ENCODE measurements around the gene EVC. TPM values are rescaled to one million over a fixed set of nuclear protein-coding genes. Genes with fewer than 3 reads are reported as not detected.
"Not testable (repeated sequence)": the region's sequence is repeated elsewhere in the genome, so short reads cannot be mapped to it uniquely, and the experiment has no call there.

Gene EVC
- total RNA-seq, 3 donors from 2014 or later, result 1.9 to 24.2 (median 4.6) TPM

GRCh38 chr4:5836943-5837342, 125.9 kb downstream of the EVC start:
- Histone ChIP-seq H3K9me3 (no peaks in the 10 kb centered on the region), H3K36me3 (ENCODE audit: low read depth) (no peaks in the 10 kb centered on the region), H3K4me3 (no peak overlapping the region), H3K4me1 (ENCODE audit: low read depth) (no peaks in the 10 kb centered on the region)
- TF ChIP-seq CTCF (IDR thresholded peaks at IDR 0.05), result no peak
- ATAC-seq (no peak), DNase-seq (no peak)
- intact Hi-C loops (cut with DNase I, micrococcal nuclease), result no loop called here

DNA sequence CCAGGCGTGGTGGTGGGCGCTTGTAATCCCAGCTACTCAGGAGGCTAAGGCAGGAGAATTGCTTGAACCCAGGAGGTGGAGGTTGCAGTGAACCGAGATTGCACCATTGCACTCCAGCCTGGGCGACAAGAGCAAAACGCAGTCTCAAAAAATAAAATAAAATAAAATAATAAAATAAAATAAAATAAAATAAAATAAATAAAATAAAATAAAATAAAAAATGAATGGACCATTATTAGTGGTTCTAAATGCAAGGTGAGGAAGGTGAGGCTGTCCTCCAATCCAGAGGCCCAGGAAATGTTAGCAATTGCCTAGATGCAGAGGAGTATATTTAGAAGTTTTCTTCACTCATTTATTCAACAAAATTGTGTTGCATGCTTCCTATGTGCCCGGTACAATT, 126.5 kb downstream of the EVC start:
- DNase-seq; H3K36me3 ChIP-seq (ENCODE audit: low read depth); H3K9me3 ChIP-seq; H3K4me3 ChIP-seq; intact Hi-C loops (cut with DNase I, micrococcal nuclease); ATAC-seq; H3K4me1 ChIP-seq (ENCODE audit: low read depth): not testable (repeated sequence)

DNA sequence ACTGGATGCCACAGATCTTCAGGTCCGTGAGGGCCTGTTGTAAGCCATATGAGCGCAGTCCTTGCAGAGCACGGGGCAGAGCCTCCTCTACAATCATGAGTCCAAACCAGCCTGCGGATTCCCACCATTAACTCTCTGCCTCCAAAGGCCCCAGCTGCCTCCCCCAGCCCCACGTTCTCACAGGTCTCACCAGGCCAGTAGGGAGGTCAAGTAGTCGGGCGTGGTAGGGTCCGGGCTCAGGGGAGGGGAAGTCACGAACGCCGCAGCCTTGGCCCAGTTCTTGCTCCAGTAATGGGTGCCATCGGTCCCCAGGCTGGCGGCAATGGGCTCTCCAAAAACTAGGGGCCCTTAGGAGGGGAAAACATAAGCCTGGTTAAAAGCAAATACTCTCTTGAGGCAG, 128.3 kb downstream of the EVC start:
- no peak for DNase-seq
- Histone ChIP-seq H3K4me1 (ENCODE audit: low read depth) (no peaks in the 10 kb centered on the region), H3K36me3 (ENCODE audit: low read depth) (no peaks in the 10 kb centered on the region), H3K4me3 (no peak overlapping the region), H3K9me3 (no peaks in the 10 kb centered on the region)
- TF ChIP-seq CTCF (IDR thresholded peaks at IDR 0.05), result no peak
- intact Hi-C loops (cut with DNase I, micrococcal nuclease), result no loop called here
- no peak for ATAC-seq

GRCh38 chr4:5839751-5840674, 129.0 kb downstream of the EVC start:
- TF ChIP-seq CTCF (IDR thresholded peaks at IDR 0.05), result no peak
- no peaks in the 10 kb centered on the region for H3K4me1 ChIP-seq (ENCODE audit: low read depth)
- intact Hi-C loops (cut with DNase I, micrococcal nuclease), result no loop called here
- no peak overlapping the region for H3K4me3 ChIP-seq
- no peaks in the 10 kb centered on the region for H3K36me3 ChIP-seq (ENCODE audit: low read depth)
- DNase-seq (peak; percentile 40 to 64 (median 55)), ATAC-seq (peak; percentile 53)
- no peaks in the 10 kb centered on the region for H3K9me3 ChIP-seq

DNA sequence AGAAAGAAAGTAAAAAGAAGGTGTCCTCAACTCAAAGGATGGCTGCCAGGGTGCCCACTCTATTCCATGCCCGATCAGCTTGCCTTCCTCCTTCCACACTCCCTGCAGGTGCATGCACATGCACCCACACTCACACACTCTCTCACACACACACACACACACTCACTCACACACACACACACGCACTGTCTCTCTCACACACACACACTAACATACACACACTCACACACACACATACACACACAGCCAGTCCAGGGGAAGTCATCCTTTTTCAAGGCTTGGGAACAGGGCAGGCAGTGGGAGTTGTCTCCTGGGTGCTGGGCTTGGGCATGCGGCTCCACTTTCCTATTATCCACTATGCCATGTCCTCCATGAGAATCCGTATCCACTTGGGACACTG, 131.5 kb downstream of the EVC start:
- no peak for ATAC-seq
- no peak for TF ChIP-seq CTCF (IDR thresholded peaks at IDR 0.05)
- Histone ChIP-seq H3K36me3 (ENCODE audit: low read depth) (no peaks in the 10 kb centered on the region), H3K4me3 (no peak overlapping the region), H3K9me3 (no peaks in the 10 kb centered on the region), H3K4me1 (ENCODE audit: low read depth) (no peaks in the 10 kb centered on the region)
- DNase-seq, result no peak
- intact Hi-C loops (cut with DNase I, micrococcal nuclease), result no loop called here
